HG03135 (cell line): ENCODE results near the gene FAM241B.

ENCODE experiments used
- ATAC-seq: cut with Tn5 transposase; IDR thresholded peaks from one replicate; pipeline ENCODE4 v1.9.1; 2021; ENCODE audit warnings: mild to moderate bottlenecking, moderate library complexity; ENCODE audit not compliant: unreplicated experiment

FAM241B gene

DNA sequence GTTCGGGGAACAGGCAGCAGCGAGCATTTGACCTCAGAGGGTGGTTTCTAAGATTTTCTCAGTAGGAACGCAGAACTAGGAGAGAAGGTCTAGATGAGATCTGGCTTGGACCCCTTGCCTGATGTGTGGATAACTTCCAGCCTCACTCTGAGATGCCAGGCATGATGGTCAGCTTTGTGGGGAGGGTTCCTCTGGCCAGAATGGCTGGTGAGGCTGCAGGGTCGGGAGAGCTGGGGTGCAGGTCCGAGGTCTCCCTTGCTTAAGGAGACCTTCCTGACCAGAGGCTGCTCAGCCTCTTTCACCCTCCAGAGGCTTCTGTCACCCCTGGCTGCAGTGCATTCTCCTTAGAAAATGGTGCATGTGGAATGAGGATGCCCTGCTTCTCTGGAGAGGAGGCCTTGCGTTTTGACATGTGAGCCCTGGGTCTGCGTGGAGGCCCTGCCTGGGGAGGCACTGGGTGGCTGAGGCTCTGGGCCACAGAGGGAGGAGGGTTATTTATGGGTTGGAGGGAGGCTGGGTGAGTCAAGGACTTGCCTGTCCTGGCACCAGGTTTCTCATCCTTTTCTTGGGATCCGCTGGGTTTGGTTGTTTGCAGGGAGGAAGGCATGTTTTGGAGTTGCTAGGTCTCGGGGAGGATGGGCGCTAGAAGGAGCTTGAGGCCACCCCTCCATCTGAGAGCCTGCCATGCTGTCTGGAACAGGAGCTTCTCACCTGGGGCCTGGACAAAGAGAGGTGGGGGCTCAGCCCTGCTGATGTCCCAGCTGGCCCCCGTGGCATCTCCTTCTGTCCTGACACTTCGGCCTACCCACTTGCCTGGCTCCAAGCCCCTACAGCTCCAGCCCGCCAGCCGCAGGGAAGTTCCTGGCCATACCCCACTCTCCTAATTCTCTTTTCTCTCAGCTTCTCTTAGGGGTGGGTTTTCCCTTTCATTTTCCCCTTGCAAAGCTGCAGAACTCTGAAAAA, 3.9 kb downstream of the FAM241B start:
- no peak for ATAC-seq

- ATAC-seq, result no peak
Observed at GRCh38 chr10:69634759-69635425, 4.8 kb downstream of the FAM241B start.

DNA sequence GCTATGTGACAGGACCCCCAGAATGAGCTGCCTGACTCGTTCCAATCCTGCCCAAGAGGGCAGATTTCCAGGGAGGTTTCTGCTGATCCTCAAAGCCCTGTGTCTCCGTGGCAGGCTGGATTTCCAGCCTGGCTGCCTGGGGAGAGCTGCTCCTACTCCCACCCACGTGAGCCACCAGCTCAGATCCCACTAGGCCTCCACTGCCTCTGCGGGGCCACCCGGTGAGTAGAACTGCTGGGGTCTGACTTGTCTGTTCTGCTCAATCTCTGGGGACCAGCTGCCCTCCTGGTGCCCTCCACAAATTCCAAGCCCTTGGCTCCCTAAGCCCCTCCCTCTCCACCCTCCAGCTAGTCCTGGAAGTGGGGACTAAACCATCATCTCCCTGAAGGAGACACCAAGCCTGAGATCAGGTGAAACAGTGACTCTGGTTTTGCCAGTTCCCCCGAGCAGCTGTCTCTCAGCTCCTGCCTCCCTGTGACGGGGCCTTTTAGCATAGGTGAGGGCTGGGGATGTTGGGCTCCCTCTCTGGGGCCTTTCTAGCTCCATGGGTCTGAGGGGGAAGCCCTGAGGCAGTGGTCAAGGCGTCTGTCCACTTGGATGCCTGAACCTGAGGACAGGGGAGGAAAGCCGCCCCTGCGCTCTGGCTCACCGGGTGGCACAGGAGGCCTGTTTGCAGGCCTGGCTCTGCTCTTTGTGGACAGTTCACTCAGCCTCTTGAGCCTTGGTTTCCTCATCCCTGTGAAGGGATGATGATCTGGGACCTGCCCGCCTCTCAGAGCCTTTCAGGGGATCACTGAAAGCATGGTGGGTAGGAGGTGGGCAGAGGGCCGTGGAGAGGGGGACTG, 5.6 kb downstream of the FAM241B start:
- no peak for ATAC-seq

- no peak for ATAC-seq
Observed at GRCh38 chr10:69636273-69636575, 6.2 kb downstream of the FAM241B start.

DNA sequence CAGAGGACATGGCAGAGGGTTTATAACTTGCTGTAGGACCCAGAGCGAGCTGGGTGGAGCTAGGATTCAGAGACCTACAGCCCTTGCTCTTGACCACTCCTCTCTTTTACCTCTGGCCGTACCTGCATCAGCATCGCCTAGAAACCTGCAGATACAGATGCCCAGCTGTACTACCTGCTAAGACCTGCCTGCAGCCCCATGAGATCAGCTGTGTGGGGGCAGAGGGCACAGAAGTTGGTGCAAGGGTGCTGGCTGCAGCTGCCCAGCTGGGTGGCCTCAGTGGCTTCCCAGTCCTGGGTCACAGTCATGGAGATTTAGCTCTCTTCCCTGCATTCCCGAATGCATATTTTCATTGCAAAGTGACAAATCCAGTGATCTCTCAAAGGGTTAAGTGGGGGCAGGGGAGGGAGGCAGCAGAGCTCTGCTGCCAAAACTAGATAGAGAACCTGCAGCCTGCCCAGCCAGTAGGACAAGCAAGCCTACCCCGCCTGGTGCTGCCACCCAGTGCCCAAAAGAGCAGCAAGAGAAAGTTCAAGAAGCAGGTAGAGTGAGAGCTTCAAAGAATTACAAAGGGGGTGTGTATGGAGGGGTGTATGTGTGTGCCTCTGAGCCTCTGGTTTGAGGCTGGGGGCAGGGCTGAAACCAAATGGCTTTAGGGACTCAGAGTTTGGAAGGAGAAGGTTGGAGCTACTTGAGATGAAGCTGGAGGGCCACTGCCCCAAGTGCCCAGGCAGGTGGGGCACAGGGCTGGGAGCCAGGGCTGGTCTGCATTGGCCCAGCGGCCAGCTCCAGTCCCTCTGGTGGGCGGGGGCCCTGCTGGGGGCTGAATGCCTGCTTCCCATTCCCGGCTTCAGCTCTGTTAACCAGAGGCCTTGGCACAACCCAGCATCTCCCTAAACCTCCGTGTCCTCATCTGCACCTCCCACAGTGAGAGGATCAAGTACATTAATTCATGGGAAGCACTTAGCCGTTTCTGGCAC, 6.9 kb downstream of the FAM241B start:
- no peak for ATAC-seq

DNA sequence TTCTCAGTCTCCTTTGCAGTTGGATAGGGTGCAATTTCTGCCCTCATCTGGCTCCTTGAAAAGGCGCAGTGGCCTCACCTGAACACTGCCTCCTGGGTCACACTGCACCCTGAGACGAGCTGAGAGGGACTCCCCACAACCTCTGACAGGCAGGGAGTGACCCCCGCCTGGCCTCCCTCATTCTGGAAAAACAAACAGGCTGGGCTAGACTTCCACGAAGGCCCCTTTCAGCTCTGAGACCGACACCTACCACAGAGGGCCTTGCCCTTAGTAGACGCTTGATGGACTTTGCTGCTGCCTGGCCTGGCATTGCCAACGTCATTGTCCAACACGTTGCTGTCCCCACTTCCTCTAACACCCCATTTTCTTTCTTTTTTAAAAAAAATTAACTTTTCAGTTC, 8.6 kb downstream of the FAM241B start:
- ATAC-seq, result no peak

DNA sequence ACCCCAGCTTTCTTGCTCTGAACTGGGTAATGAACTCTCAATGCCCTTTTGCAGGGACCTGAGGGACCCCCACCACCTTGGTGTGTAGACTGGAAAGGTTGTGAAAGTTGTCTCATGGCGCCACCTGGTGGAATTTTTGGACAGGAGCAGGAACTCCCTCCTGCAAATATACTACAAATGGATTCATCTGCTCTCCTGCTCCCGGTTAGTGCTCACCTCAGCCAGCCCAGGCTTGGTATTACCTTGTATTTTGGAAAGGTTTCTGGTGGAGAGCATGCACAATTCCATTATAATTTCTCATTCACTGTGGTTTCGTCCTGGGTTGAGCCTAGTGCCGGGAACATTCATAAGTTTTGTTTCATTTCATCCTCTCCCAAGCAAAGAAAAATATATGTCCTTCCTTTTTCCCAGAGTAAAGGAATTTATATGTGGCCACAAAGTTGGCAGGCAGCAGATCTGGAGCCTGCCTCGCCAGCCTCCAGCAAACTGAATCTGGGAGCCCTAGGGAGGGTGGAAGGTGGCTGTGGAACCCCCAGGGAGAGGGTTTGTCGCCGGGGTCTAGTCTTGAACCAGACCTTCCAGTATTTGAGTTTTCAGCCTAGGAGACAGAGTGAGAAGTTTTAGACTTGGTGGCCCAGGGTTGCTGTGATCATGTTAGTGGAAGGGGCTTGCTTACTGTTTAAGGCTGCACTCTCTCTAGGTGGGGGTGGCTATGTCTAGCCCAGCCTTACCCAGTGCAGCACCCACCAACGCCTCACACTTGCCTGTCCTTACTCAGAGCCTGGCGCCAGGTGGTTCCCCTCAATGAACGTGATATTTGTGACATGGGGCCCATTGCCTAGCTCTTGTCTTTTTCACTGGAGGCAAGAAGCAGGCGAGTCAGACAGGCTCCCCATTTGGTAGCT, 9.5 kb downstream of the FAM241B start:
- ATAC-seq, result no peak

DNA sequence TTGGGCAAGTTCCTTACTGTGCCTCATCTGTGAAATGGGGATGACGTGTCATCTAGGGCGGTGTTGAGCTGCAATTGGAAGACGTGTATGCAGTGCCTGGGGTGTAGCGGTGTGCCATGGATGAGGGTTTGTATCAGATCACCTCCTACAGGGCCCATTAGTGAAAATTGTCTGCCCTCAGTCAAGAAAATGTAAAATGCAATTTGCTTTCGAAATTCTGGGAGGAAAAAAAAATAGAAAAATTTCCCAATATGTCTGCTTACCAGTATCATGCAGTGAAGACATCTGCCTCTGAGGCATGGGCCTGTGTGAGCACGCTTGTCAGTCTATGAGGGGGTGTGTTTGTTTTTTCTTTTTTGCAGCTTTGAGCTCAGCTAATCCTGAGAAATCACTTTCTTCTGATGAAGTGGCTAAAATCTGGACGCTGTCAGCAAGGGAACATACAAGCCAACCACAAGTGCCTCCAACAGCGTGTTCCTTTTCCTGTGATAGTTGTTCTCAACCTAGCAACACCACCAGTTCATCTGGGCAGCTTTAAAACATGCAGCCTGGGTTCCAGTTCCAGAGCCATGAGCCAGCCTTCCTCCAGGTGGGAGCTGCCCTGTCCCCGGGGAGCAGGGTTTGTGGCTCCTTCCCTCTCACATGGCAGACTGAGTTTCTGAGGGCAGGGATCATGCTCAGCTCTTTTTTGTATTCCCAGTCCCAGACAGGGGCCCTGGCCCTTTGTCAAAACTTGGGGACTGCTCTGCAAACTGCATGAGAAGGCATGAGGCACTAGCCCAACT, 10.3 kb downstream of the FAM241B start:
- no peak for ATAC-seq

DNA sequence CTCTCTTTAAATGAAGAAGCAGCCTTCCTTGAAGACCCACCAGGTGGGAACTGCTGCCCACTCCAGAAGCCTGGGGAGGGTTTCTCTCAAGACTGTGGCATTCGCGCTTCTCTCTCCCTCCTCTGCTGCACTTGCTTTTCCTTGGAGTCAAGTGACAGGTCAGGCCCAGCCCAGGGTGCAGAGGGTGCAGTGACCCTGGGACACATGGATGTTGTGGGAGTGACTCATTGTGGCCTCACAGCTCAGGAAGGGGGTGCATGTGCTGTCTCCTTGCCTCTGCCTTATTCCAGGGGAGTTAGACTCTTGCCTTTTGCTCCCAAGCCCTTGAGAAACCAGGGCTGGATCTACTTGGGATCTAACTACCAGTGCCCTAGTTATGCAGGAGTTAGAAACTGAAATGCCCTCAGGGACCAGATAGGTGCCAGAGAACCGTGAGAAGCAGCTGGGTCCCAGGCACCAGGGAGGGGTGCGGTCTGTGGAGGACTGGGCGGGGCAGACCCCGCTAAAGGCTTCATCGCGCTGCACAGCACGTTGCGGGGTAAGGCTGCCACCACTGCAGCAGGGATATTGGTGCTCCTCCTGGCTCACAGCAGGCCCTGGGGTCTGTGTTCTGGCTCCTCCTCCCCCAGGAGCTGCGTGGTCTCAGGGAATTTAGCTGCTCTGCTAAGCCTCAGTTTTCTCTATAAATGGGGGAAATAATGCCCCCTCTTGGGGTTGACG, 11.4 kb downstream of the FAM241B start:
- no peak for ATAC-seq

- ATAC-seq, result no peak
Observed at GRCh38 chr10:69642747-69643146, 12.7 kb downstream of the FAM241B start.

GRCh38 chr10:69643779-69644657, 14.0 kb downstream of the FAM241B start:
- no peak for ATAC-seq

DNA sequence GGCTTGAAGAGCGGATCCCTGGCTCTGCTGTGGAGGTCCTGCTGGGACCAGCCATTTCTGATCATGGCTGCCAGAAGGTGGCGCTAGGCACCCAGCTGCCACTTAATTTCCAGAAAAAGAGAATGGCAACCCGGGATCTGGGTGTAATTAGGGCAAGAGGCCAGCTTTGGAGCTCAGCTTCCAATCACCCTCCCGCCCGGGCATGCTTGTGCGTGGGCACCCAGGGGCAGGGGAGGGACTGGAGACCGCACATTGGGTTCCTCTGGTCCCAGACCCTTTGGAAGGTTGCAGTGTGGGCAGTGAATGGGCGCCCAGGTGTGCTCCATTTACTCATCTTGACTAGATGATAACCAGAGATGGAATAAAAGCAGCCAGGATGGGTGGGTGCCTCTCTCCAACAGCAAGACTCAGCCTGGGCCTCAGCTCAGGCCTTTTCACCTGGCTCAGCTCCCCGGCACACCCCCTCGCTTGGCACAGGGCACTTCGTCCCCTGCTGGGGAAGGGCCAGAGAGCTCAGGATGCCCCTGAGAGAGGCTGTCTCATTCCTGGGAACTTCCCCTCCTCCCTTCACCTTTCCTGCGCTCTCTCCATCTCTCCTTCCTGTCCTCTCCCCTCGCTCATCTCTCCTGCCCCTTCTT, 14.7 kb downstream of the FAM241B start:
- ATAC-seq, result no peak

DNA sequence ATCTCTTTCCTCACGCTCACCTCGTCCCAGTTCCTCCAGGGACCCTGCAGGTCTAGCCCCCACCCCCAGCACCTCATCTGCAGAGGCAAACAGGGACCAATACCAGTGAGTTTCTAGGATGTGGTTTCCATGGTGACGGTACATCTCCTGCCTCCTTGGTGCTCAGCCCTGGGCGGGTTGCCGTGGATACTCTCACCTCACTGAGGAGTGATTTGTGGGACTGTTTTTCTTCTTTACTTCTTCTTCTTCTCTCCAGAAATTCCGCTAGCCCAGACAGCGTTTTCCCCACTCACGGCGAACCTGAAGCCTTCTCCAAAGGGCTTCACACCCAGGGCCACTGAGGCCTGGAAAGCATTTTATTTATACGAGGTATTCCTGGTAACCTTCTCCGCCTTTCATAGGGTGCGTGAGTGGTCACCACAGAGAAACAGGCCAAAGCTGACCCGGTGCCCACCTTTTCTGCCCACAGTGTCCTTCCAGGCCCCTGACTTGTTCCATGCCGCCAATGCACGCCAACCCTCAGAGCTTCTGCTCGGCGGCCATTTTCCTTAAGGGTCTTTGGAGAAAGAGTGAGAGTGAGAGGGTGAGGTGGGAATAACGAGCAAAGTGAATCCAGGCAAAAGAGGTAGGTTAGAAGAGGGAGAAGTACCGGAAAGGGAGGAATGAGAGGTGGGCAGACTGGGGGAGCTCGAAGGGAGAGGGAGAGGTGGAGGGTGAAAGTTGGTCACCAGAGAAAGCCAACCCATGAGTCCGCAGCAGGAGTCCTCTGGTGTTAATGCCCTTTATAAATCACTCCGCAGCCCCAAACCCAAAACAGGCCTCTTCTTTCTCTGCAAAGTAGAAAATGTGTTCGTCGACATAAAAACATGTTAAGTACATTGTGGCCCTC, 15.5 kb downstream of the FAM241B start:
- ATAC-seq, result no peak

DNA sequence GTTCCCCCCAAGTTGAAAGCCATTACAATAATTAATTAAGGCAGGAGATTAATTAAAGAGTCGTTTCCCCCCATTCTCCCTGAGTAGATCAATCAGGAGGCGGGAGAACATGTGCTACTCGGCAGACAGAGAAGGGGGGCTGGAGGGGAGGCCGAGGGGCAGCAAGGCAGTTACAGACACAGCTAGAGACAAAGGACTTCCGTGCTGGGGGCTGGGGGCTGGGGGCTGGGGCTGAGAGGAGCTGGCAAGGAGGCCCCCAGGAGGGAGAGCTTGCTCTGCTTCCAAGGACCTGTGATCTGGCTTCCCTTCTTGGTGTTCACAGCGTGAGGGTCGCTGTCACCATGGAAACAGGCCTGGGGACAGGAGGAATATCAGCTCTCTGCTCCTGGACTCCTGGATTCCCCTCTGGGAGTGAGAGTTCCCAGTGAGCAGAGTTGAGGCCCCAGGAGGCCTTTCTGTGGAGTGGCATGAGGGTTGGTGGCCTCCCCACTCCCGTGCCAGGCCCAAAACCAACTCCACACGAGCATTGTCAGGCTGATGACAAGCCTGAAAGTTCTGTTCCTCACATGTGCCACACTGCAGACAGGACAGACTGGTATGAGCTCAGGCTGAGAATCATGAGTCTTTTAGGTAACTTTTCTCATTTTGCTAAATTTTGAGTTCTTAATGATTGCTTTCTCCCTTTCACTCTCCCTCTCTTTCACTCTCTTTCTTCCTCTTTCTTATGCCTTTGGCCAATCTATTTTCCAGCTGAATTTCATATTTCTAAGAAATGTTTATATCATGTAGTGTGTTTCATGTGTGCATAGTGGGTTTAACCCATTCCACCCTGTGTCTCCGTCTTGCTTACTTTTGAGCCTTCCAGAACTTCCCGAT, 16.4 kb downstream of the FAM241B start:
- no peak for ATAC-seq
